ENCODE data around the gene C8A.

Gene C8A

GRCh38 chr1:56854521-56855099, at the start of gene C8A:
Gene C8A, plus strand, starts transcription at chr1:56854797. Its CDS starts 105 bp downstream, at chr1:56854902.
- no peak for DNase-seq

- DNase-seq: no peak
Observed at GRCh38 chr1:56806804-56807203, 47.8 kb upstream of the C8A start.

- DNase-seq: no peak
Observed at GRCh38 chr1:56808410-56808809, 46.2 kb upstream of the C8A start.

- no peak for DNase-seq
Observed at GRCh38 chr1:56811331-56811730, 43.3 kb upstream of the C8A start.

- no peak for DNase-seq
Observed at GRCh38 chr1:56814205-56814604, 40.4 kb upstream of the C8A start.

- no peak for DNase-seq
Observed at GRCh38 chr1:56816264-56816663, 38.3 kb upstream of the C8A start.

- DNase-seq: no peak
Observed at GRCh38 chr1:56816909-56817308, 37.7 kb upstream of the C8A start.

GRCh38 chr1:56817716-56818463, 36.7 kb upstream of the C8A start:
- no peak for DNase-seq

- DNase-seq: no peak
Observed at GRCh38 chr1:56819387-56819899, 35.2 kb upstream of the C8A start, which contains the start of gene FYB2. Gene FYB2, minus strand, starts transcription at chr1:56819404. Its CDS starts 114 bp downstream, at chr1:56819290.

GRCh38 chr1:56820755-56821461, 33.7 kb upstream of the C8A start:
- DNase-seq: peak; percentile 76

GRCh38 chr1:56821462-56821797, 33.2 kb upstream of the C8A start:
- no peak for DNase-seq

GRCh38 chr1:56824271-56824670, 30.3 kb upstream of the C8A start:
- DNase-seq: no peak

GRCh38 chr1:56824938-56825337, 29.7 kb upstream of the C8A start:
- DNase-seq: no peak

- no peak for DNase-seq
Observed at GRCh38 chr1:56825436-56825835, 29.2 kb upstream of the C8A start.

- peak; percentile 64 for DNase-seq
Observed at GRCh38 chr1:56827711-56828110, 26.9 kb upstream of the C8A start.

GRCh38 chr1:56830052-56830451, 24.5 kb upstream of the C8A start:
- no peak for DNase-seq

- peak; percentile 68 for DNase-seq
Observed at GRCh38 chr1:56831871-56832693, 22.5 kb upstream of the C8A start.

- DNase-seq: no peak
Observed at GRCh38 chr1:56833088-56833487, 21.5 kb upstream of the C8A start.

GRCh38 chr1:56834137-56834900, 20.3 kb upstream of the C8A start:
- DNase-seq: no peak

GRCh38 chr1:56835657-56836056, 18.9 kb upstream of the C8A start:
- no peak for DNase-seq

- DNase-seq: no peak
Observed at GRCh38 chr1:56836359-56836758, 18.2 kb upstream of the C8A start.

GRCh38 chr1:56837244-56837939, 17.2 kb upstream of the C8A start:
- DNase-seq: no peak
